Mammary epithelial cell (primary cell): Measurements from ENCODE around the gene KLHL29.

ENCODE experiments used
- EZH2 ChIP-seq: IDR thresholded peaks from 2 replicates; pipeline ENCODE4 v1.6.1; 2012; ENCODE audit warnings: low read length, inconsistent platforms, borderline replicate concordance
- TF ChIP-seq, protein P1 (sequence below), 2 donors: IDR thresholded peaks in 1 of 2; conservative IDR thresholded peaks in 1 of 2; 2 replicates each; pipeline ENCODE4 v1.5.1; 2011 to 2012; ENCODE audit warnings: inconsistent platforms in 2 of 2, low read length in 2 of 2, mild to moderate bottlenecking in 2 of 2, control low read depth in 1 of 2, low read depth in 1 of 2; ENCODE audit not compliant: insufficient read depth in 1 of 2; ENCODE audit errors: extremely low read depth in 1 of 2

DNA sequence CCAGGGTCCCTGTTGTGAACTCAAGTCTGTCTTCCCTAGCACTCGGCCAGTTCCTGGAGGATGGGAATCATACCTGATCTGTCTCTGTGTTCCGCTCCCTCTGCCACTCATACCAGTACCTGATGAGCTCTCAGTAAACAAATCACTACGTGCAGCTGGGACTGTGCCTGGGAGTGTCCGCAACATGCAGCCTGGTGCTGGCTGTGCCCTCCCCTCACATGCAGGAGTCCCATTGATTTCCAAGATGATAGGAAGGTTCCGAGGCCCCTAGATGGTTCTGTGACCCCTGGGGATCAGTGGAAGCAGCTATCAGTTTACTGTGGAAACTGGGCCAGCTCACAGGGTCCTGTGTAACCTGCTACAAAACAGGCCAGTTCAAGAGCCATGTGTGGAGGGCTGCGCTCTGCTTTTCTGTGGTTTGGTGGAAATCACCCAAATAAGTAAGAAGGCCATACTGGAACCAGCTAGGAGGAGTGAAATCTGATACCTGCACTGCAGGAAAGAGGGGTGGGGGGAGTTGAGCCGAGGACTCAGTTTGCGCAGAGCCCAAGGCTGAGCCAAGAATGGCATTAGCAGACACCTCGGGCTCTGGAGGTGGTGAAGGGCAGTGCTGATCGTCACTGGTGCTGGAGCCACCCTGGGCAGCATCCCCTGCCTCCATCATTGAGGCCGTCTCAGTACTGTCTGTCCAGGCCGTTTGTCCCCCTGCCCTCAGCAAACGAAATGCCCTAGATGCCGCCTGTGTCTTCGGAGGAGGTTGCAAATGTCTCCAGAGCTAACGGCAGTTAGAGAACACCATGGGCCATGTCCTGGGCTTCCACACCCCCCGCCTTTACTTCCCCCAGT is 93.3 kb downstream of the KLHL29 start:
- TF ChIP-seq, protein P1, sequence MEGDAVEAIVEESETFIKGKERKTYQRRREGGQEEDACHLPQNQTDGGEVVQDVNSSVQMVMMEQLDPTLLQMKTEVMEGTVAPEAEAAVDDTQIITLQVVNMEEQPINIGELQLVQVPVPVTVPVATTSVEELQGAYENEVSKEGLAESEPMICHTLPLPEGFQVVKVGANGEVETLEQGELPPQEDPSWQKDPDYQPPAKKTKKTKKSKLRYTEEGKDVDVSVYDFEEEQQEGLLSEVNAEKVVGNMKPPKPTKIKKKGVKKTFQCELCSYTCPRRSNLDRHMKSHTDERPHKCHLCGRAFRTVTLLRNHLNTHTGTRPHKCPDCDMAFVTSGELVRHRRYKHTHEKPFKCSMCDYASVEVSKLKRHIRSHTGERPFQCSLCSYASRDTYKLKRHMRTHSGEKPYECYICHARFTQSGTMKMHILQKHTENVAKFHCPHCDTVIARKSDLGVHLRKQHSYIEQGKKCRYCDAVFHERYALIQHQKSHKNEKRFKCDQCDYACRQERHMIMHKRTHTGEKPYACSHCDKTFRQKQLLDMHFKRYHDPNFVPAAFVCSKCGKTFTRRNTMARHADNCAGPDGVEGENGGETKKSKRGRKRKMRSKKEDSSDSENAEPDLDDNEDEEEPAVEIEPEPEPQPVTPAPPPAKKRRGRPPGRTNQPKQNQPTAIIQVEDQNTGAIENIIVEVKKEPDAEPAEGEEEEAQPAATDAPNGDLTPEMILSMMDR (conservative IDR thresholded peaks at IDR 0.05 in 1 of 2, IDR thresholded peaks at IDR 0.05 in 1 of 2; ENCODE audit: extremely low read depth in 1 of 2, insufficient read depth in 1 of 2, low read depth in 1 of 2, low read length in 2 of 2): no peak
- no peak for TF ChIP-seq EZH2
